ENCODE measurements around the gene COL4A2.

The COL4A2 gene

GRCh38 chr13:110272227-110272626 lies 34.9 kb upstream of the COL4A2 start:
- DNase-seq (ENCODE audit: low read depth), result no peak

DNA sequence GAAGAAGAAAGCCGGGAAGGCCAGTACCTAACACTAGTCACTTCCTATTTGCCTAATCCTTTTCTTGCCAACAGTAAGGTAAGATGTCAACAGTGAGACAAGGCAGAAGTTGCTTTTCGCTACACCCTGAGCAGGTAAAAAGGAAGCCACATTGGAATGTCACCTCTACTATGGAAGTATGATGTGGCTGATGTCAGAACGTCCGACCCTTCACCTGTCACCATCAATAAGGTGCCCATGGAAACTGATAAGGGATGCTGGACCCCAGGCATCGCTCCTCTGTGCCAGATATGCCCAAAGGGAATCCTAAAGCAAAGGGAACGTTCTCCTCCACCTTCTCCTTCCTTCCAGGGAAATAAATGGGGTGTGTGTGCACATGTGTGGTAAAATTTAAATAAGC lies 34.4 kb upstream of the COL4A2 start:
- no peak for DNase-seq (ENCODE audit: low read depth)

DNA sequence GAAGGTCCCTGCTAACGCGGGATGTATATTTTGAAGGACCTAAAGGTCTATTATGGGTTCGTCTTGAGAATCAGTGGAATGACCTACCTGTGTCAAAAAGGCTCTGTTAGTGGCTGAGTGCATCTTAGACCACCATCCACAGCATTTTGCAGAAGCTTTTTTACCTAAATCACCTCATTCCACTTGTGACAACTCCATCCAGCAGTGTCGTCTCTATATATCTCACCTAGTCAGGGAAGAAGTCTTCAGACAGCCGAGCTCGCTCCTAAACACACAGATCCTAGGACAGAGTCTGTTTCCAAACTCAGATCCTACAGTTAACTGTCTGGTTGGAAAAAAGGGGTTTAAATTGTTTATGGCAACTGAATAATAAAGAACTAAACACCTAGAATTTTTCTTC lies 33.8 kb upstream of the COL4A2 start:
- no peak for DNase-seq (ENCODE audit: low read depth)

DNA sequence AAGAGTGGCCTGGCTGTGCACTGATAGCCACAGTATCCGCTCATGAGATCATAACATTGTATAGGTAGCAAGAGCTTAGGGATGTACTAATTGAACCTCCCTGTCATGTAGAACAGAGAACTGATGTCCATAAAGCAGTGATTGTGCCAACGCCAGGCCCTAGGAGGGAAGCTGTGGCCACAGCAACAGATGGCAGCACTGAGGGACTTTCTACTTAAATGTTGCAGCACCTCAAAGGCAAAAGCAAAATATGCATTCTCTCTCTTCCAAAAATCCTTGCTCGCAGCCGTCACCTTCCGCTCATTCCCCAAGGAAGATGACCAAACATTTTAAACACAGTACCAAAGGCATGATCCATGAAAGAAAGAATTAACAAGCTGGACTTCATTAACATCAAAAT lies 32.4 kb upstream of the COL4A2 start:
- no peak for DNase-seq (ENCODE audit: low read depth)

DNA sequence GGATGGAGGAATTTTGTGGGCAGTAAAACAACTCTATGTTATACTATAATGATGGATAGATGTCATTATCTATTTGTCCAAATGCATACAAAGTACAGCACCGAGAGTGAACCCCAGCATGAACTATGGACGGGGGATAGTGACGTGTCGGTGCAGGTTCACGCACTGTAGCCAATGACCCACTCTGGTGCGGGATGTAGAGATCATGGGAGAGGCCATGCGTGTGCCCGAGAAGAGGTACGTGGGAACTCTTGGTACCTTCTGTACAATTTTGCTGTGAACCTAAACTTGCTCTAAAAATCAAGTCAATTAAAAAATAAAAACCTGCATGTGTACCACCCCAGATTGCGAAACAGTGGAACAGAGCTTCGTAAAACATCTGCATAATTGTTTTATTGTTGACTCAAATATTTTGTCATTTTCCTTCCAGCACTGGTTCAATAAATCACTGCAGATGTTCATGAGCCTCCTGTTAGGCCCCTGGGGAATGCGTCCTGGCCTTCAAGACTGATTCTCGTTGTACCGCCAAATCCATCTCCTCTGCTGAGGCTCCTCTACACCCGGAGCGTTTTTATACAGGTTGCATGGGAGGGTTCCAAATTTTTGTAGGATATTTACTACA lies 31.0 kb upstream of the COL4A2 start:
- DNase-seq (ENCODE audit: low read depth), result peak; percentile 15

GRCh38 chr13:110276553-110276950 lies 30.5 kb upstream of the COL4A2 start:
- no peak for DNase-seq (ENCODE audit: low read depth)

DNA sequence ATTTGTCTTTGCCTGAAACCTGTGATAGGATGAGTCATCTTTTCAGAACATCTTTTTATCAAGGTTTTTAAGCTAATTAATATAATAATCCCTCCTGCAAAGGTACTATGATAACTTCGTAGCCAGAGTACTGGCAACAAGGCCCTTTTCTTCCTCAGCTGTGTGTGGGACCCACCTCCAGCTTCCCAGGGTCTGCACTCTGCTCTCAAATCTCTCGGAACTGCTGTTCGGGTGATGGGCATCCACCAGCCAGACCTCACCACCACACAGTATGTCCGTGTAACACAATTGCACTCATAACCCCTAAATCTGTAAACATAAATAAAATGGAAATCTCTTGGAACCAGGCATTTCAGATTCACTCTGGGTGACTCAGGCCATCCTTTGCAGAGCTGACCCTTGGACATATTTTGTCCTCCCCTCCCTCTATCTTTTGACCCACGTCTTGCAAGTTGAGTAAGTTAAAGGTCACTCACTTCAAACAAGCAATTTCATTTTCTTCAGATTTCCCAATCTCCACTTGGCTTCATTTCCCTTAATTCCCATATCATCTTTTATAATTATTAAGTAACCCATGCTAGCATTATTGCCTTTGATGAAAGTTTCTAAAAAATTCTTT lies 29.6 kb upstream of the COL4A2 start:
- DNase-seq (ENCODE audit: low read depth), result no peak

DNA sequence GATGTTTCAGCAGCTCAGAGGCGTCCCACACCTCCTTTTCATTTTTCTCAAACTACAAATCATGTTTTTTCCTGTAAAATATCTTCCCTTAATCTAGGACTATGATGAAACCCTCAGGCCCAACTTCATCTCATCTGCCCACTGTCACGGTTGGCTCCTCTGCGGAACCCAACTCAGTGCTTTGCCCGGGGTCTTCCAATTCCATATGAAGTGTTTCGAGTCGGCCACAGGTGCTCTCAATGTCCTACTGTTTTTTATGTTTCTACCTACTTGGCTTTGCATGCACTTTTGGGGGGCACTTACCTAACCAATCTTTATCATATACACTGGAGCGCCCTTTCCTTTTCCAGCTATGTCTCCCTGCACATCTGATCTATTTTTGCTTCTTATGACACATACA lies 28.2 kb upstream of the COL4A2 start:
- DNase-seq (ENCODE audit: low read depth), result no peak

DNA sequence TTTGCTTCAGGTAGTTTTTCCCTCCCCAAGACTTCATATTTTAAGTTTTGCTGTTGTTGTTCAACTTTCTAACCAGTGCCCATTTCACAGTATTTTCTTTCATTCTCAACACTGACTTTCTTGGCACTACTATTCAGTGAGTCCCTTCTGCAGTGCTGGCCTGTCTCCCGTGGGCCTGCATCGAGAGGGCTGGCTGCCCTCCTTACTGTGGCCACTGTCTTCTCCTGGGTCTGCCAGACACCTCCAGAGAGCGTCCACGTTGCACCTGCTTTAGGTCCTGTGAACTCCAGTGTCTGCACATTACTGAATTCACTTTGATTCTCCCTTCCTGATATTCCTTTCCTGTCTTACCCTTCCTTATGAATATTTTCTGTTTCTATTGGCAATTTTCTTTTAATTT lies 27.4 kb upstream of the COL4A2 start:
- DNase-seq (ENCODE audit: low read depth), result no peak

DNA sequence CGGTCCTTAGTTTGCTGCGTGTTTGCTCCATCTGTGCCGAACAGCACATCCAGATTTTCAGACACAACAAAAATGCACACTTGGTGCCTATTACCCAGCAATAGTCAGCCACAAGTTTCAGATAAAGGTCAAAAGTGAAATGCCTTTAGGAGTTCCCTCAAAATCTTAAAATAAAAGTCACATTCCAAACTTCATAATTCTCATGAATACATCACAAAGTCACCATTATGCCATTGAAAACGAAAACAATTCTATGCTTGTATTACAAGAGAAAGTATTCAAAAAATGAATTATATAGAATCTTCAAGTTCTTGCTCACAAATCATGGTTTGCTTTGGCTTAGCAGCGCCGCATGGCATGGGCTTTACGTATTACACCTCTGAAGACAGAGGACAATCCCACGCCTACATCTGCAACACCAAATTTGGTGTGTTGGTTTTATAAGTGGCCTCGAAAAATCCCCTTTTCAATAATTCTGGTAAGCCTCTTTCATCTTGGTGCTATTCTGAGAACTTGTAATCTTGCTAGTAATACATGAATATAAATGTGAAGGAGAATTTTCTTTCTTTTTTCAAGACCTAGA lies 26.8 kb upstream of the COL4A2 start:
- DNase-seq (ENCODE audit: low read depth), result no peak

DNA sequence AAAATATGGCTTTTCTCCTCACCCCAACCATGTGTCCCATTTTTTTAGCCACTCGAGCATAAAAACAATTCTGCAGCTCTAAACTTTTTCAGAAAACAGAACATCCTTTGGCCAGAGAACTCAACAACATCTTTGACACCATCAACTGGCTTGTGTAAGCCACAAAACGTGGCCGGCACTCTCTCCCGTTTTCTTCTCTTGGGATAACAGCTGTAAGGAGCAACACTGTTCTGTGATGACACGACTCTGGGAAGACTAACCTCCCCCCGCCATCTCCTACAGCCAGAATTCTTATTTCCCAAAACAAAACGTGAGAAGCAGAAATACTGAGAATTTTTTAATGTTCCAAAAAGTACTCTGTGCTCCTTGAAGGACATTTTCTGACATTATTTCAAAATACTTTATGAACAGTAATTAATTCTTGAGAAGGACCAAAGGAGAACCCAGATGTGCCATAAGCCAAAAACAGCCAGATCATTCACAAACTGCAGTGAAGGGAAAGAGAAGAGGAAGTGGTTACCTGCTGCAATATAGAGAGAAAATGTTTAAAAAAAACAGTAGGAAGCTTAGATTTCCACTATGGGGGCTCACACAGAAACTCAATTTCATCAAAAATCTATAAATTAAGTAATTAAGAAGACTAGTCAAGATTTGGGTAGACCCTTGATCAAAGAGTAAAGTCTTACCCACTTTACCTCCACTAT lies 25.9 kb upstream of the COL4A2 start:
- DNase-seq (ENCODE audit: low read depth), result no peak

GRCh38 chr13:110281736-110282135 lies 25.3 kb upstream of the COL4A2 start:
- DNase-seq (ENCODE audit: low read depth), result no peak

DNA sequence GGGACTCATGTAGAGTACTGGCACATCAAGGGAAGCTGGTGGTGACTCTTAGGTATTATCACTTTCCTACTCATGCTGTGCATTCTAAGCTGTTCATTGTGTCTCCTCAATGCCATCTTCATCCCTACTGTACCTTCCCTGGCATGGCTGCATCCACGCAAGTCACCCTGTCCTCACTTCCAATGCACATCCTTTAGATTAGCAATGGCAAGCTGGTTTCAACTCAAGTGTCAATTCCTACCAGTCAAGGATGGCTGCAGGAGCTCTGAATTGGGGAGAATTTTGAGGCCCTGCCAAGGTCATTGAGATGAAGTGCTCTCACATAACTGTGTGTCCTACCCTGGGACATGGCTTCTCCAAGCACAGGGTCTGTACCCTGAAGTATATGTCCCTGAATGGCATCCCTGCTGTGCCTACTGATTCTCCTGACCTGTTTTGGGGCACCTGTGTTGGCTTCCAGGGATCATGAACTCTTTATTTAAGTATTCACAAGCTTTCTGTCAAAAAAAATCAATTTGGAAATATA lies 24.7 kb upstream of the COL4A2 start:
- DNase-seq (ENCODE audit: low read depth), result no peak

GRCh38 chr13:110283736-110284517 lies 23.2 kb upstream of the COL4A2 start:
- DNase-seq (ENCODE audit: low read depth), result peak; percentile 52

- no peak for DNase-seq (ENCODE audit: low read depth)
These were observed 22.2 kb upstream of the COL4A2 start for GRCh38 chr13:110284779-110285484.

DNA sequence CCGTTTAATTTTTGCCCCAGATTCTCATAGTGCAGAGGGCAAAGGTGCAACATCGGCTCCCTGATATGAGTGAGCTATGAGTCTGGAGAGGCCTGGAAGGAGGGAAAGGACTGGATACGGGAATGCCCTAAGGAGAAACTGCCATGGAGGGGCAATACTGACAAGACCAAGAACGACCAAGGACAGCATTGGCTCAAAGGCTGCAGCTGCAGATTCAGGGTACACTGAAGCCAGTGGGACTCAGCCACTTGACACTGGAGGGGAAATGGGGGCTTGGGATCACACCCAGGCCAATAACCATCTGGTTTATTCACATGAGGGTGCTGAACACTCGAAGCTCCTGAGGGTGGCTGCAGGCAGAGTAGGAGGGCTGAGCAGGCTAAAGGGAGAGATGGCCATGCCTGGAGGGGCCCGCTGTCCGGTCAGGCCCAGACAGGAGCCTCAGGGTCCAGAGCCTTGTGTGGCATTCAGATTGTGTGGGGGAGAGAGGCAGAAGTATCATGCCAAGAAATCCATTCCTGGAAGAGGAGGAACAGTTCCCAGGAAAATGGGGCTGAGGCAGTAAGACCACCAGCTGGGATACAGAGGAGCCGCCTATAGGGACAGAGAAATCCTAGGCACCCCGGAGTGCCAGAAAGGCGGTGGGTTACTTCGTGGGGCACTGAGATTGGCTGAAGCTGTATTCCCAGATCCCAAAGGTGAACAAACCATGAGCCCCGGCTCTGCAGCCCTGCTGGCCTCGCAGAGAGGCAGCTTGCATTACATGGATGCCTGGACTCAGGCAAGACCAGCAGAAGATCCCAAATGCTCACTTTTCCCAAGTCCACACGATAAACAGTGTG lies 20.9 kb upstream of the COL4A2 start:
- no peak for DNase-seq (ENCODE audit: low read depth)

GRCh38 chr13:110286833-110287819 lies 20.0 kb upstream of the COL4A2 start:
- DNase-seq (ENCODE audit: low read depth), result no peak

- no peak for DNase-seq (ENCODE audit: low read depth)
These were observed 17.9 kb upstream of the COL4A2 start for GRCh38 chr13:110289174-110289573.

GRCh38 chr13:110289661-110290060 lies 17.4 kb upstream of the COL4A2 start:
- DNase-seq (ENCODE audit: low read depth), result no peak
